GM20000 (cell line): ENCODE measurements around the gene NEGR1.

ENCODE experiments used
- DNase-seq: peaks from one replicate; pipeline ENCODE4 v3.0.0; 2012; ENCODE audit warnings: low spot score
- TF ChIP-seq, protein P1 (sequence below): IDR thresholded peaks from 2 replicates; pipeline ENCODE4 v1.5.1; 2012; ENCODE audit warnings: mild to moderate bottlenecking, control low read depth; ENCODE audit errors: extremely low read depth, missing control alignments

Gene NEGR1

DNA sequence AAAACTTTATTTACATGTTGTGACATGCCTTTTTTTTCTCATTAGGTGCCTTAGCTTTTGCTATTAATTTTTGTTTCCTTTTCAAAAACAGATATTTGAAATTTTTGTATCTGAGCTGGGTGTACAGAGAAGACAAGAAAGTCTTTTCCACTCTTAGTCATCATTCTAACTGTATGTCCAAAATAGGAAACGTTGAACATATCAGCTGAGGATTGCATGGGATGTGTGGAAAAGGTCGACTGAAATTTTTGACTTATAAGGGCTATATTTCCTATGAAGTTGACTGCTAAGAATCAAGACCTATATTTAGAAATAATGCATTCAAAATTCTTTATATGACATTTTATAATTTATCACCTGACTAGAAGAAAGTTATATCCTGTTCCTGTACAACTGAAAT is 931.5 kb downstream of the NEGR1 start:
- TF ChIP-seq, protein P1, sequence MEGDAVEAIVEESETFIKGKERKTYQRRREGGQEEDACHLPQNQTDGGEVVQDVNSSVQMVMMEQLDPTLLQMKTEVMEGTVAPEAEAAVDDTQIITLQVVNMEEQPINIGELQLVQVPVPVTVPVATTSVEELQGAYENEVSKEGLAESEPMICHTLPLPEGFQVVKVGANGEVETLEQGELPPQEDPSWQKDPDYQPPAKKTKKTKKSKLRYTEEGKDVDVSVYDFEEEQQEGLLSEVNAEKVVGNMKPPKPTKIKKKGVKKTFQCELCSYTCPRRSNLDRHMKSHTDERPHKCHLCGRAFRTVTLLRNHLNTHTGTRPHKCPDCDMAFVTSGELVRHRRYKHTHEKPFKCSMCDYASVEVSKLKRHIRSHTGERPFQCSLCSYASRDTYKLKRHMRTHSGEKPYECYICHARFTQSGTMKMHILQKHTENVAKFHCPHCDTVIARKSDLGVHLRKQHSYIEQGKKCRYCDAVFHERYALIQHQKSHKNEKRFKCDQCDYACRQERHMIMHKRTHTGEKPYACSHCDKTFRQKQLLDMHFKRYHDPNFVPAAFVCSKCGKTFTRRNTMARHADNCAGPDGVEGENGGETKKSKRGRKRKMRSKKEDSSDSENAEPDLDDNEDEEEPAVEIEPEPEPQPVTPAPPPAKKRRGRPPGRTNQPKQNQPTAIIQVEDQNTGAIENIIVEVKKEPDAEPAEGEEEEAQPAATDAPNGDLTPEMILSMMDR: no peak
- DNase-seq: no peak

DNA sequence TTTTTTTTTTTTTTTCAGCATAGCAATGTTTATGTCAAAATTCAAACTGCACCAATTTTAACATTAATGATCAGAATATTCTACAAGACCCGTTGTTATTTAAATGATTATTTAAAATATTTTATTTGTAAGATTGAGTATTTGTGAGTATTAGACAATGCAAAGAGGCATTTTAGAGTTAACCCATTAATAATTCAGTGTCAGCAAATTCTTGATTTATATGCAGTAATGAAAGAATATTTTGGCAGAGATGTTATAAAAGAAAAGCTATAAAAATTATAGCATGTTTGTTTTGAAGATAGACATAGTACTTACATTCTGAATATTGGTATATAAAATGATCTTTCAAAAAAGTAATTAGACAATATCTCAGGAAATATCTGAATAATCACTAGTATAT is 932.0 kb downstream of the NEGR1 start:
- no peak for DNase-seq
- TF ChIP-seq, protein P1: no peak
